Measurements from ENCODE around the gene ADARB2.

Gene ADARB2

GRCh38 chr10:1648648-1649047 is 88.7 kb downstream of the ADARB2 start:
- Histone ChIP-seq H2BK12ac (ENCODE audit: low read length) (no peak overlapping the region), H3K27ac (replicated peaks; ENCODE audit: low read length) (no peak overlapping the region), H2BK5ac (ENCODE audit: low read length) (no peak overlapping the region), H2AK5ac (ENCODE audit: low read depth, low read length) (no peak overlapping the region), H2BK15ac (ENCODE audit: low read length) (no peak overlapping the region), H4K91ac (ENCODE audit: low read depth, low read length, poor library complexity) (no peak overlapping the region), H3K23ac (ENCODE audit: low read depth, low read length, poor library complexity) (no peak overlapping the region), H4K8ac (ENCODE audit: low read depth, low read length) (no peak overlapping the region), H3K9me3 (replicated peaks in 1 of 2; ENCODE audit: control insufficient read depth in 2 of 2, insufficient read depth in 1 of 2, low read depth in 1 of 2, low read length in 2 of 2) (no peaks in the 10 kb centered on the region), H3K14ac (ENCODE audit: low read length) (no peak overlapping the region), H3K4ac (ENCODE audit: low read length) (no peak overlapping the region), H3K4me1 (ENCODE audit: control insufficient read depth in 2 of 2, insufficient read depth in 1 of 2, low read depth in 1 of 2, low read length in 2 of 2) (peaks cover 0 to 3% of the 10 kb centered on the region in 2 donors), H2AFZ (ENCODE audit: low read length) (no peak overlapping the region), H3K4me2 (ENCODE audit: insufficient read depth, low read length, poor library complexity, severe bottlenecking) (no peak overlapping the region), H3K36me3 (replicated peaks in 1 of 2; ENCODE audit: control insufficient read depth in 2 of 2, insufficient read depth in 2 of 2, low read length in 2 of 2) (no peaks in the 10 kb centered on the region), H3K9ac (ENCODE audit: low read depth, low read length, poor library complexity) (no peak overlapping the region), H3K4me3 (ENCODE audit: low read length in 2 of 2) (peak overlapping the region in 1 of 2 donors; percentile 22), H3K79me1 (ENCODE audit: low read depth, low read length) (no peaks in the 10 kb centered on the region), H2BK120ac (ENCODE audit: low read depth, low read length) (no peak overlapping the region), H3K27me3 (ENCODE audit: control insufficient read depth in 3 of 3, insufficient read depth in 3 of 3, low read depth in 1 of 3, low read length in 3 of 3) (no peaks in the 10 kb centered on the region), H3K18ac (ENCODE audit: low read length) (no peak overlapping the region)
- no peak for DNase-seq (ENCODE audit: low spot score)
- no CpG with 5 or more reads among the region's 12 CpGs for WGBS, 2 donors (ENCODE audit: extremely low coverage in 2 of 2, insufficient read length in 2 of 2, insufficient replicate concordance in 1 of 2)

GRCh38 chr10:1646332-1646731 is 91.0 kb downstream of the ADARB2 start:
- no peak for DNase-seq (ENCODE audit: low spot score)
- H2BK12ac ChIP-seq (ENCODE audit: low read length): no peak overlapping the region
- H3K4ac ChIP-seq (ENCODE audit: low read length): no peak overlapping the region
- H2BK120ac ChIP-seq (ENCODE audit: low read depth, low read length): no peak overlapping the region
- no peak overlapping the region for H4K8ac ChIP-seq (ENCODE audit: low read depth, low read length)
- no peak overlapping the region for H2AFZ ChIP-seq (ENCODE audit: low read length)
- no peak overlapping the region for H2BK5ac ChIP-seq (ENCODE audit: low read length)
- H3K27ac ChIP-seq (replicated peaks; ENCODE audit: low read length): no peak overlapping the region
- no peak overlapping the region for H3K23ac ChIP-seq (ENCODE audit: low read depth, low read length, poor library complexity)
- no peaks in the 10 kb centered on the region for H3K36me3 ChIP-seq (replicated peaks in 1 of 2; ENCODE audit: control insufficient read depth in 2 of 2, insufficient read depth in 2 of 2, low read length in 2 of 2)
- H3K79me1 ChIP-seq (ENCODE audit: low read depth, low read length): no peaks in the 10 kb centered on the region
- no peaks in the 10 kb centered on the region for H3K27me3 ChIP-seq (ENCODE audit: control insufficient read depth in 3 of 3, insufficient read depth in 3 of 3, low read depth in 1 of 3, low read length in 3 of 3)
- no peak overlapping the region for H2AK5ac ChIP-seq (ENCODE audit: low read depth, low read length)
- no peak overlapping the region for H4K91ac ChIP-seq (ENCODE audit: low read depth, low read length, poor library complexity)
- no peak overlapping the region for H3K9ac ChIP-seq (ENCODE audit: low read depth, low read length, poor library complexity)
- H3K18ac ChIP-seq (ENCODE audit: low read length): no peak overlapping the region
- peaks cover 0 to 3% of the 10 kb centered on the region in 2 donors for H3K4me1 ChIP-seq (ENCODE audit: control insufficient read depth in 2 of 2, insufficient read depth in 1 of 2, low read depth in 1 of 2, low read length in 2 of 2)
- H3K9me3 ChIP-seq (replicated peaks in 1 of 2; ENCODE audit: control insufficient read depth in 2 of 2, insufficient read depth in 1 of 2, low read depth in 1 of 2, low read length in 2 of 2): no peaks in the 10 kb centered on the region
- H3K4me2 ChIP-seq (ENCODE audit: insufficient read depth, low read length, poor library complexity, severe bottlenecking): no peak overlapping the region
- no CpG with 5 or more reads among the region's 5 CpGs for WGBS, 2 donors (ENCODE audit: extremely low coverage in 2 of 2, insufficient read length in 2 of 2, insufficient replicate concordance in 1 of 2)
- no peak overlapping the region for H3K4me3 ChIP-seq (ENCODE audit: low read length in 2 of 2)
- H3K14ac ChIP-seq (ENCODE audit: low read length): no peak overlapping the region
- no peak overlapping the region for H2BK15ac ChIP-seq (ENCODE audit: low read length)

GRCh38 chr10:1645896-1646295 is 91.4 kb downstream of the ADARB2 start:
- Histone ChIP-seq H2AK5ac (ENCODE audit: low read depth, low read length) (no peak overlapping the region), H4K91ac (ENCODE audit: low read depth, low read length, poor library complexity) (no peak overlapping the region), H2BK15ac (ENCODE audit: low read length) (no peak overlapping the region), H3K27me3 (ENCODE audit: control insufficient read depth in 3 of 3, insufficient read depth in 3 of 3, low read depth in 1 of 3, low read length in 3 of 3) (no peaks in the 10 kb centered on the region), H3K27ac (replicated peaks; ENCODE audit: low read length) (no peak overlapping the region), H3K36me3 (replicated peaks in 1 of 2; ENCODE audit: control insufficient read depth in 2 of 2, insufficient read depth in 2 of 2, low read length in 2 of 2) (no peaks in the 10 kb centered on the region), H3K4me1 (ENCODE audit: control insufficient read depth in 2 of 2, insufficient read depth in 1 of 2, low read depth in 1 of 2, low read length in 2 of 2) (peaks cover 0 to 3% of the 10 kb centered on the region in 2 donors), H4K8ac (ENCODE audit: low read depth, low read length) (no peak overlapping the region), H3K4ac (ENCODE audit: low read length) (no peak overlapping the region), H3K4me3 (ENCODE audit: low read length in 2 of 2) (no peak overlapping the region), H2BK120ac (ENCODE audit: low read depth, low read length) (no peak overlapping the region), H2BK12ac (ENCODE audit: low read length) (no peak overlapping the region), H3K79me1 (ENCODE audit: low read depth, low read length) (no peaks in the 10 kb centered on the region), H3K9ac (ENCODE audit: low read depth, low read length, poor library complexity) (no peak overlapping the region), H3K4me2 (ENCODE audit: insufficient read depth, low read length, poor library complexity, severe bottlenecking) (no peak overlapping the region), H3K18ac (ENCODE audit: low read length) (no peak overlapping the region), H3K14ac (ENCODE audit: low read length) (no peak overlapping the region), H2BK5ac (ENCODE audit: low read length) (no peak overlapping the region), H3K23ac (ENCODE audit: low read depth, low read length, poor library complexity) (no peak overlapping the region), H3K9me3 (replicated peaks in 1 of 2; ENCODE audit: control insufficient read depth in 2 of 2, insufficient read depth in 1 of 2, low read depth in 1 of 2, low read length in 2 of 2) (no peaks in the 10 kb centered on the region), H2AFZ (ENCODE audit: low read length) (no peak overlapping the region)
- WGBS, 2 donors (ENCODE audit: extremely low coverage in 2 of 2, insufficient read length in 2 of 2, insufficient replicate concordance in 1 of 2): no CpG with 5 or more reads among the region's 4 CpGs
- DNase-seq (ENCODE audit: low spot score): no peak

- Histone ChIP-seq H3K4ac (ENCODE audit: low read length) (no peak overlapping the region), H2AK5ac (ENCODE audit: low read depth, low read length) (no peak overlapping the region), H2AFZ (ENCODE audit: low read length) (no peak overlapping the region), H3K18ac (ENCODE audit: low read length) (no peak overlapping the region), H3K4me3 (ENCODE audit: low read length in 2 of 2) (no peak overlapping the region), H3K9ac (ENCODE audit: low read depth, low read length, poor library complexity) (no peak overlapping the region), H3K27ac (replicated peaks; ENCODE audit: low read length) (no peak overlapping the region), H4K8ac (ENCODE audit: low read depth, low read length) (no peak overlapping the region), H2BK15ac (ENCODE audit: low read length) (no peak overlapping the region), H3K79me1 (ENCODE audit: low read depth, low read length) (no peaks in the 10 kb centered on the region), H2BK120ac (ENCODE audit: low read depth, low read length) (no peak overlapping the region), H3K14ac (ENCODE audit: low read length) (no peak overlapping the region), H4K91ac (ENCODE audit: low read depth, low read length, poor library complexity) (no peak overlapping the region), H2BK5ac (ENCODE audit: low read length) (no peak overlapping the region), H2BK12ac (ENCODE audit: low read length) (no peak overlapping the region), H3K9me3 (replicated peaks in 1 of 2; ENCODE audit: control insufficient read depth in 2 of 2, insufficient read depth in 1 of 2, low read depth in 1 of 2, low read length in 2 of 2) (no peaks in the 10 kb centered on the region), H3K27me3 (ENCODE audit: control insufficient read depth in 3 of 3, insufficient read depth in 3 of 3, low read depth in 1 of 3, low read length in 3 of 3) (no peaks in the 10 kb centered on the region), H3K36me3 (replicated peaks in 1 of 2; ENCODE audit: control insufficient read depth in 2 of 2, insufficient read depth in 2 of 2, low read length in 2 of 2) (no peaks in the 10 kb centered on the region), H3K4me1 (ENCODE audit: control insufficient read depth in 2 of 2, insufficient read depth in 1 of 2, low read depth in 1 of 2, low read length in 2 of 2) (peaks cover 0 to 3% of the 10 kb centered on the region in 2 donors), H3K23ac (ENCODE audit: low read depth, low read length, poor library complexity) (no peak overlapping the region), H3K4me2 (ENCODE audit: insufficient read depth, low read length, poor library complexity, severe bottlenecking) (no peak overlapping the region)
- DNase-seq (ENCODE audit: low spot score): no peak
- no CpG with 5 or more reads among the region's 15 CpGs for WGBS, 2 donors (ENCODE audit: extremely low coverage in 2 of 2, insufficient read length in 2 of 2, insufficient replicate concordance in 1 of 2)
These were observed 93.1 kb downstream of the ADARB2 start for GRCh38 chr10:1644191-1644711.
